Measurements from ENCODE around the gene LRMDA.

The LRMDA gene

DNA sequence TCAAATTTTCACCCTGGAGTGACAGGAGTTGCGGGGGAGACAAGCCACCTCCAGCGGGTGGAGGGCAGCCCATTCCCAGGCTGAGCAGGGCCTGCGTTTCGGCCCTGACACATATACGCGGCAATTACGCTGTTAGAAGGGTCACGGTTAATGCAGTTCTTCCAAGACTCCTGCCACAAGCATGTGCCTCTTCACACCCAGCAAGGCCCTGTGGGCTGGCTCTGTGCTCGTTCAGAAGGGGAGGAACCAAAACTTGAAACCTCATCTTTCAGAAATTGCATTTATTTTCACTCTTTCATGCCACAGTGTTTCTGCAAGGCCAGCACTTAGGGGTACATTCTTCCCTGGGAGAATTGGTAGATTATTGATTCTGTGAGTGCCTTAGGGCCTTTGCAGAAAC, 24.7 kb downstream of the LRMDA start:
- DNase-seq: no peak
- H3K27ac ChIP-seq: no peak overlapping the region
- H3K36me3 ChIP-seq: no peaks in the 10 kb centered on the region
- H3K27me3 ChIP-seq (ENCODE audit: insufficient read depth, low read depth, severe bottlenecking): no peaks in the 10 kb centered on the region
- H3K9me3 ChIP-seq (ENCODE audit: severe bottlenecking): no peaks in the 10 kb centered on the region
- TF ChIP-seq, protein P1, sequence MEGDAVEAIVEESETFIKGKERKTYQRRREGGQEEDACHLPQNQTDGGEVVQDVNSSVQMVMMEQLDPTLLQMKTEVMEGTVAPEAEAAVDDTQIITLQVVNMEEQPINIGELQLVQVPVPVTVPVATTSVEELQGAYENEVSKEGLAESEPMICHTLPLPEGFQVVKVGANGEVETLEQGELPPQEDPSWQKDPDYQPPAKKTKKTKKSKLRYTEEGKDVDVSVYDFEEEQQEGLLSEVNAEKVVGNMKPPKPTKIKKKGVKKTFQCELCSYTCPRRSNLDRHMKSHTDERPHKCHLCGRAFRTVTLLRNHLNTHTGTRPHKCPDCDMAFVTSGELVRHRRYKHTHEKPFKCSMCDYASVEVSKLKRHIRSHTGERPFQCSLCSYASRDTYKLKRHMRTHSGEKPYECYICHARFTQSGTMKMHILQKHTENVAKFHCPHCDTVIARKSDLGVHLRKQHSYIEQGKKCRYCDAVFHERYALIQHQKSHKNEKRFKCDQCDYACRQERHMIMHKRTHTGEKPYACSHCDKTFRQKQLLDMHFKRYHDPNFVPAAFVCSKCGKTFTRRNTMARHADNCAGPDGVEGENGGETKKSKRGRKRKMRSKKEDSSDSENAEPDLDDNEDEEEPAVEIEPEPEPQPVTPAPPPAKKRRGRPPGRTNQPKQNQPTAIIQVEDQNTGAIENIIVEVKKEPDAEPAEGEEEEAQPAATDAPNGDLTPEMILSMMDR (IDR thresholded peaks at IDR 0.05; ENCODE audit: low read depth, low read length): no peak
- no peak overlapping the region for H3K4me3 ChIP-seq (ENCODE audit: low read depth, low read length)

DNA sequence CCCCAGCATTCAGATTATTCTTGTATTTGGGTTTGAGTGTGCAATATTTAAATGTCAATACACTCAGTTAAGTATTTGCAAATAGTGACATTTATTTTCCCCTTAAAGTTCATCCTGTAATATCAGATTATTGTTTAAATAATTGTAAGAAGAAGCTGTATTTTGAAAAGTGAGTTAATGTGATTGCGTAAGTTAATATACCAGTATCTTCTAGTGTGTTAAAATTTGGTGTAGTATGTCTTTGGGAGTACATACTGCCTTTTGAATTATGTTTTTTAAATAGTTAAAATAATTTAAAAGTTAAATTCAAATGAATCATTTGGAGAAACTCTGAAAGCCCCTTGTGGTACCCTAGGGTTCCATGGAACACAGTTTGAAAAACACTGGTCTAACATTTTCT, 28.6 kb downstream of the LRMDA start:
- Histone ChIP-seq H3K36me3 (no peaks in the 10 kb centered on the region), H3K27me3 (ENCODE audit: insufficient read depth, low read depth, severe bottlenecking) (no peaks in the 10 kb centered on the region), H3K4me3 (ENCODE audit: low read depth, low read length) (no peak overlapping the region), H3K27ac (no peak overlapping the region), H3K9me3 (ENCODE audit: severe bottlenecking) (no peaks in the 10 kb centered on the region)
- TF ChIP-seq, protein P1 (IDR thresholded peaks at IDR 0.05; ENCODE audit: low read depth, low read length): no peak
- no peak for DNase-seq

DNA sequence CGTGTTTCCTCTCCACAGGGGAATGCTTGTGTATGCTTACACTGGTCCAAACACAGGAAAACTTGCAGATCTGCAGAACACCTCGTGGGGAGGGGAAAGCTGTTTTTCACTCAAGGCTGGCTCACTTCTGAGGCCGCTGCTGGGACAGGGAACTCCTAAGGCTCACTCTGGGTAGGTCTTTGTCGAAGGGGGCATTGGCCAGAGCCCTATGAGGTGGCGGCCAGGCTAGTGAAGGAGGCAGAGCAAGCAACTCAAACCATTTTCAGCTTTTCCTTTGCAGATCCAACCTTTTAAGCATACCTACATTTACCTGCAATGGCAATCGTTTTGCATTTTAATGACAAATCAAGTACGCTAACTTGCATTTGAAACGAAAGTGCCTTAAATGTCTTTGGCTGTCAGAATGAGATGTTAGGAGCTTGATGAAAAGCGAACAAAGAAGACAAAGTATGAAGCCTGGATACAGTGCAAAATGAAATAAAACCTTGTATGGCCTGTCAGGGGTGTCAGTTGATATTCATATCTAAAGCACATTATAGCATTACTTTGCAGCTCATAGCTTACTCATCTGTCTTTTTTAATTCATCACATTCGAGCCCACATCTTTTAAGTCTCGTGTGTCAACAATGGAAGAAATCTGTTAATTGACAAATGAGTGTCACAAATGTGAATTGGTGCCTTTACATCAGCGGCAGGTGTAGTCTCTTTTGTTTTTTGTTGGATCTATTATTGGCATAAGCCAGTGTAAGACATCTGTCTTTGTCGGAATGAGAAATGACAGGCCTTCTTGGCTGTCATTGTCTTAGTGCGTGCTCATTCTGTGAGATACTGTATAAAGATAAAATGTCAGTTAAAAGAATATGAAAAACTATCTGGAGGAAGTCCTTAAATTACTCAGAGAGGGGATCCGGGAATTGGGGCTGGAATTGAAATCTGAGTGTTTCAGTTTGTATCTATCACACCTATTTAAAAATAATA, 30.5 kb downstream of the LRMDA start:
- Histone ChIP-seq H3K4me3 (ENCODE audit: low read depth, low read length) (no peak overlapping the region), H3K27ac (no peak overlapping the region), H3K36me3 (no peaks in the 10 kb centered on the region), H3K27me3 (ENCODE audit: insufficient read depth, low read depth, severe bottlenecking) (no peaks in the 10 kb centered on the region), H3K9me3 (ENCODE audit: severe bottlenecking) (no peaks in the 10 kb centered on the region)
- TF ChIP-seq, protein P1 (IDR thresholded peaks at IDR 0.05; ENCODE audit: low read depth, low read length): no peak
- no peak for DNase-seq

DNA sequence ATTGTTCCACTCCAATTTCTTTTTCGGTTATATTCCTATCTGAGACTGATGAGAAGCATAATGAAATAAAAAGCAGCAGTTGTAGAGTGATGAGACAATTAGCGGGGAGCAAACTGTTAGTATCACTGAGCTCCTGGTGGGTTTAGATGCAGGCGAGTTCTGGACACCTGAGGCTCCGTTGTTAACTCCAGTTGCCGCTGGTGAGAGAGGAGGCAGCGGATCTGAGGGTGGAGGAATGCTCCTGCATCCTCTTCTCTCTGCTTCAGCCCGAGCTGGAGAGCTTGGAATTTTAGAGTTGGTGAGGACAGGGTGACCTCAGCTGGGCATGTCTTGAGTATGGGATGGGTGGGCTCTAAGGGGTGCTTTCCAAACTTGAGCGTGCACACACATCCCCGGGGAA, 31.4 kb downstream of the LRMDA start:
- H3K9me3 ChIP-seq (ENCODE audit: severe bottlenecking): no peaks in the 10 kb centered on the region
- no peak overlapping the region for H3K27ac ChIP-seq
- TF ChIP-seq, protein P1 (IDR thresholded peaks at IDR 0.05; ENCODE audit: low read depth, low read length): no peak
- no peak for DNase-seq
- H3K36me3 ChIP-seq: no peaks in the 10 kb centered on the region
- H3K27me3 ChIP-seq (ENCODE audit: insufficient read depth, low read depth, severe bottlenecking): no peaks in the 10 kb centered on the region
- H3K4me3 ChIP-seq (ENCODE audit: low read depth, low read length): no peak overlapping the region

DNA sequence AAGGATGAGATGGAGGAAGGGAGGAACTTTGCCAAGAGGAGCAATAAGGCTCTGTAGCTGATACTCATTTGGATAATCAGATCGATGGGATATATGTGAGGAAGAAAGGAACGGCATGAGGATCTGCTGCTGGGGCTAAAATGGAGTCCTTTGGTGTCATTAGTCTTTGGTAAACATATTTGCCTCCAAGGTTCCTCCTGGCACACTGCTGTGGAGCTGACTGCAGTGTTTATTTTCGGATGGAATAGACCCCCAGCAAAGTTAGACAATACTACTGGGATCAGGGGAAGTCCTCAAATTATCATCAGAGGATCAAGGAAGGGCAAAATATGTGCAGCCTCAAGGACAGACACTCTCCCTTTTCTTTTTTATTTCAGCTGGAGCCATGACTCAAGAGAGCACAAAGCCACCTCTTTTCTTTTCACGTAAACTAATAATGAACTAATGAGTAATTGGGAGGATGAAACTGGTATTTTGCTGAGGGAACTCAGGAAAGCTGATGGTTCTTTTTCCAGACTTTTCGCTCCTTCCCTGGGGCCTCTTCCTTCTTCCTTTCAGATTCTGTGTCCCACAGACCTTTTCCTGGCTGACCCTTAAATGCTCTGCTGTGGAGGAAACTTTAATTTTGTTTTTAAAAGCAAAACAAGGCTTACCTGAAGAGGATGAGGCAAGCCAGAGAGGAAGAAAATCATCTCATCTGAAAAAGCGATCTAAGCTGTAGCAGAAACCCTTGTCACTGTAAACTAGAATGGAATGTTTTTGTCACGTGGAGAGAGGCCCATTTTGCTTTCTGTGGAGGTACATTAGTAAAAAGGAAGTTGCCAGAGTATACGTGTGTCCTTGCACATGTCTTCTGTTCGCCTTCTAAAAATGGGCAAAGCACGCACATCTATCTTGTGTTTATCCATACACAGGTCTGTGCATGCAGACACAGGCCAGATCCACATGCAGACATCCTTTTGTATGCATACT, 33.3 kb downstream of the LRMDA start:
- Histone ChIP-seq H3K27me3 (ENCODE audit: insufficient read depth, low read depth, severe bottlenecking) (no peaks in the 10 kb centered on the region), H3K9me3 (ENCODE audit: severe bottlenecking) (no peaks in the 10 kb centered on the region), H3K4me3 (ENCODE audit: low read depth, low read length) (no peak overlapping the region), H3K27ac (no peak overlapping the region), H3K36me3 (no peaks in the 10 kb centered on the region)
- no peak for DNase-seq
- TF ChIP-seq, protein P1 (IDR thresholded peaks at IDR 0.05; ENCODE audit: low read depth, low read length): no peak

Measured in WERI-Rb-1 (cell line).